Lower lobe of right lung (tissue), 2 donors: ENCODE measurements around the gene MCOLN3. TPM values are rescaled to one million over a fixed set of nuclear protein-coding genes. Genes with fewer than 3 reads are reported as not detected.

ENCODE experiments used
- ATAC-seq, 2 donors: fragments of 200-7000 bp; cut with Tn5 transposase; one replicate each; pipeline ENCODE4 v1.9.1; 2020 to 2022; ENCODE audit warnings: mild to moderate bottlenecking in 2 of 2, moderate library complexity in 2 of 2
- DNase-seq: peaks from one replicate; pipeline ENCODE4 v3.0.0-alpha.2; 2020
- H3K27ac ChIP-seq: fragments of 200-600 bp; one replicate; pipeline ENCODE4 v1.8.0; 2022
- H3K27me3 ChIP-seq: fragments of 200-600 bp; one replicate; pipeline ENCODE4 v1.8.0; 2022; ENCODE audit warnings: low read depth
- H3K36me3 ChIP-seq: fragments of 200-600 bp; one replicate; pipeline ENCODE4 v1.8.0; 2022; ENCODE audit warnings: mild to moderate bottlenecking
- H3K4me1 ChIP-seq: fragments of 200-600 bp; one replicate; pipeline ENCODE4 v1.8.0; 2022
- H3K4me3 ChIP-seq: fragments of 200-600 bp; one replicate; pipeline ENCODE4 v1.8.0; 2022; ENCODE audit warnings: mild to moderate bottlenecking
- H3K9me3 ChIP-seq: fragments of 200-600 bp; one replicate; pipeline ENCODE4 v1.8.0; 2022
- intact Hi-C: fragments of 100-400 bp; cut with DNase I; formaldehyde crosslinking; loops from one replicate; pipeline ENCODE4 v1.11.0; 2022
- total RNA-seq: library from RNA; stranded (reverse); fragmentation: NEBNext Ultra II Directional; extraction: Animal tissue kit (Norgen Biotek cat#: 25700); gene quantifications from one replicate; pipeline ENCODE4 v1.2.1, GENCODE V29; 2021
- TF ChIP-seq, protein P1 (sequence below): fragments of 200-600 bp; IDR thresholded peaks from one replicate; pipeline ENCODE4 v1.8.0; 2022; ENCODE audit warnings: antibody characterized with exemption, mild to moderate bottlenecking
- donor health status: DM: no; HTN: yes; CAD: no; lungs with severe emphysema.

The MCOLN3 gene
- total RNA-seq, 1 donor from 2014 or later = 7.6 TPM

DNA sequence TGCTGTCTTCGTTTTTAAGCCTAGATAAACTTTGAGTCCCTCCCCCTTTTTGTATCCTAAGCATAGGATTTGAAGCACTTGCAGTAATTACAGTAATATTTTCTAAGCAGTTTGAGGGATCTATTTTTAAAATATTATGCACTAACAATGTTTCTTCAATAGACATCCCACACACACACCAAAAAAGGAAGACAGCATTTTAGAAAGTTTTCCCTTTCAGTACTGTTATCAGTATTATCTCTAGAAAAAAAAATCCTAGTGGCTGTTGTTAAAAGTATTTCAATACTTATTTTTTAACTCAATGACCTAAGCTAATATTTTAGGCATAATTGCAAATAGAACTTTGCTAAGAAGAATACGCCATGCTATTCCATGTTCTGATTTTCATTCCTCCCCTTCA, 15.1 kb downstream of the MCOLN3 start:
- ATAC-seq (no peak), DNase-seq (no peak)
- intact Hi-C loops = no loop called here
- Histone ChIP-seq H3K4me3 (no peak overlapping the region), H3K9me3 (no peaks in the 10 kb centered on the region), H3K4me1 (no peaks in the 10 kb centered on the region), H3K36me3 (no peaks in the 10 kb centered on the region), H3K27ac (no peak overlapping the region), H3K27me3 (no peaks in the 10 kb centered on the region)
- TF ChIP-seq, protein P1, sequence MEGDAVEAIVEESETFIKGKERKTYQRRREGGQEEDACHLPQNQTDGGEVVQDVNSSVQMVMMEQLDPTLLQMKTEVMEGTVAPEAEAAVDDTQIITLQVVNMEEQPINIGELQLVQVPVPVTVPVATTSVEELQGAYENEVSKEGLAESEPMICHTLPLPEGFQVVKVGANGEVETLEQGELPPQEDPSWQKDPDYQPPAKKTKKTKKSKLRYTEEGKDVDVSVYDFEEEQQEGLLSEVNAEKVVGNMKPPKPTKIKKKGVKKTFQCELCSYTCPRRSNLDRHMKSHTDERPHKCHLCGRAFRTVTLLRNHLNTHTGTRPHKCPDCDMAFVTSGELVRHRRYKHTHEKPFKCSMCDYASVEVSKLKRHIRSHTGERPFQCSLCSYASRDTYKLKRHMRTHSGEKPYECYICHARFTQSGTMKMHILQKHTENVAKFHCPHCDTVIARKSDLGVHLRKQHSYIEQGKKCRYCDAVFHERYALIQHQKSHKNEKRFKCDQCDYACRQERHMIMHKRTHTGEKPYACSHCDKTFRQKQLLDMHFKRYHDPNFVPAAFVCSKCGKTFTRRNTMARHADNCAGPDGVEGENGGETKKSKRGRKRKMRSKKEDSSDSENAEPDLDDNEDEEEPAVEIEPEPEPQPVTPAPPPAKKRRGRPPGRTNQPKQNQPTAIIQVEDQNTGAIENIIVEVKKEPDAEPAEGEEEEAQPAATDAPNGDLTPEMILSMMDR = no peak

GRCh38 chr1:85030536-85030935, 17.8 kb downstream of the MCOLN3 start:
- no peak for DNase-seq
- no peak for ATAC-seq
- TF ChIP-seq, protein P1 = no peak

GRCh38 chr1:85028151-85028550, 20.1 kb downstream of the MCOLN3 start:
- intact Hi-C loops = no loop called here
- no peaks in the 10 kb centered on the region for H3K4me1 ChIP-seq
- no peak overlapping the region for H3K27ac ChIP-seq
- no peaks in the 10 kb centered on the region for H3K9me3 ChIP-seq
- H3K27me3 ChIP-seq = no peaks in the 10 kb centered on the region
- H3K36me3 ChIP-seq = no peaks in the 10 kb centered on the region
- ATAC-seq (no peak), DNase-seq (no peak)
- no peak overlapping the region for H3K4me3 ChIP-seq
- TF ChIP-seq, protein P1 = no peak

More at GRCh38 chr1:85030536-85030935, 17.8 kb downstream of the MCOLN3 start:
- no peak overlapping the region for H3K4me3 ChIP-seq
- H3K9me3 ChIP-seq = no peaks in the 10 kb centered on the region
- intact Hi-C loops = no loop called here
- H3K27ac ChIP-seq = no peak overlapping the region
- no peaks in the 10 kb centered on the region for H3K36me3 ChIP-seq
- H3K27me3 ChIP-seq = no peaks in the 10 kb centered on the region
- no peaks in the 10 kb centered on the region for H3K4me1 ChIP-seq

- H3K27ac ChIP-seq = no peak overlapping the region
- intact Hi-C loops = no loop called here
- no peaks in the 10 kb centered on the region for H3K9me3 ChIP-seq
- TF ChIP-seq, protein P1 = no peak
- no peaks in the 10 kb centered on the region for H3K36me3 ChIP-seq
- DNase-seq (no peak), ATAC-seq (peak; percentile 39 to 71)
- H3K27me3 ChIP-seq = no peaks in the 10 kb centered on the region
- H3K4me3 ChIP-seq = no peak overlapping the region
- H3K4me1 ChIP-seq = no peaks in the 10 kb centered on the region
Observed at GRCh38 chr1:85027242-85027983, 20.9 kb downstream of the MCOLN3 start.

DNA sequence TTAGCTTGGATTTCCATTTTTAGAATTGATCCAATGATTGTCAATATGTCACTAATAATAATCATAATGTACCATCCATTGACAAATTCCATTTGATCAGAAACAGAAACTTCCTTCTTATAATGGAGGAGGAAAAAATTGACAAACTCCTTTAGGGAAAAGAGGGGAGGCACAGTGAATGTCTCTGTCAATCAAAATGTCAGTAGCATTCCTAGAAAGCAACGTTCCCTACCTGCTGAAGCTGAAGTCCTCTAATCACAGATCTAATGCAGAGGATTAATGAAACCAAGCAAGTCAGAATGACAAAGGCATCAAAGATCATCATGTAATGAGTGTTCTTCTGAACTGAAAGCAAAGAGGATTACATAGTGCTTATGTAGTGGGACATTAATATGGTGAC, 22.4 kb downstream of the MCOLN3 start:
- Histone ChIP-seq H3K27me3 (no peaks in the 10 kb centered on the region), H3K4me3 (no peak overlapping the region), H3K4me1 (no peaks in the 10 kb centered on the region), H3K27ac (no peak overlapping the region), H3K9me3 (no peaks in the 10 kb centered on the region), H3K36me3 (no peaks in the 10 kb centered on the region)
- TF ChIP-seq, protein P1 = no peak
- no peak for DNase-seq
- ATAC-seq = no peak
- intact Hi-C loops = no loop called here
